HG03432 (cell line): ENCODE measurements around the gene CAMTA1.

ENCODE experiments used
- ATAC-seq: cut with Tn5 transposase; IDR thresholded peaks from one replicate; pipeline ENCODE4 v1.9.1; 2021; ENCODE audit warnings: mild to moderate bottlenecking, moderate library complexity; ENCODE audit not compliant: unreplicated experiment

CAMTA1 gene

GRCh38 chr1:7293702-7294629 is 508.7 kb downstream of the CAMTA1 start:
- no peak for ATAC-seq

GRCh38 chr1:7294636-7295035 is 509.4 kb downstream of the CAMTA1 start:
- no peak for ATAC-seq

GRCh38 chr1:7295946-7296345 is 510.7 kb downstream of the CAMTA1 start:
- no peak for ATAC-seq

- no peak for ATAC-seq
Measured at GRCh38 chr1:7296968-7297367, 511.7 kb downstream of the CAMTA1 start.

GRCh38 chr1:7298145-7298544 is 512.9 kb downstream of the CAMTA1 start:
- ATAC-seq: no peak

GRCh38 chr1:7298749-7299151 is 513.5 kb downstream of the CAMTA1 start:
- ATAC-seq: no peak

GRCh38 chr1:7299329-7299799 is 514.1 kb downstream of the CAMTA1 start:
- ATAC-seq: no peak

- ATAC-seq: no peak
Measured at GRCh38 chr1:7299994-7300393, 514.7 kb downstream of the CAMTA1 start.

GRCh38 chr1:7300893-7301663 is 515.8 kb downstream of the CAMTA1 start:
- ATAC-seq: no peak

GRCh38 chr1:7301664-7301981 is 516.4 kb downstream of the CAMTA1 start:
- no peak for ATAC-seq

- ATAC-seq: no peak
Measured at GRCh38 chr1:7302126-7302525, 516.9 kb downstream of the CAMTA1 start.

- no peak for ATAC-seq
Measured at GRCh38 chr1:7302873-7303272, 517.6 kb downstream of the CAMTA1 start.

GRCh38 chr1:7303554-7304317 is 518.5 kb downstream of the CAMTA1 start:
- no peak for ATAC-seq

GRCh38 chr1:7313081-7313546 is 527.9 kb downstream of the CAMTA1 start:
- ATAC-seq: no peak

GRCh38 chr1:7313826-7314225 is 528.6 kb downstream of the CAMTA1 start:
- no peak for ATAC-seq

- no peak for ATAC-seq
Measured at GRCh38 chr1:7315316-7315715, 530.1 kb downstream of the CAMTA1 start.

- ATAC-seq: no peak
Measured at GRCh38 chr1:7315946-7316345, 530.7 kb downstream of the CAMTA1 start.

- no peak for ATAC-seq
Measured at GRCh38 chr1:7317888-7318287, 532.6 kb downstream of the CAMTA1 start.

GRCh38 chr1:7319196-7319595 is 533.9 kb downstream of the CAMTA1 start:
- ATAC-seq: no peak

GRCh38 chr1:7320661-7321060 is 535.4 kb downstream of the CAMTA1 start:
- no peak for ATAC-seq

GRCh38 chr1:7322283-7322785 is 537.1 kb downstream of the CAMTA1 start:
- no peak for ATAC-seq
